ENCODE results near the gene METTL16.

METTL16 gene

DNA sequence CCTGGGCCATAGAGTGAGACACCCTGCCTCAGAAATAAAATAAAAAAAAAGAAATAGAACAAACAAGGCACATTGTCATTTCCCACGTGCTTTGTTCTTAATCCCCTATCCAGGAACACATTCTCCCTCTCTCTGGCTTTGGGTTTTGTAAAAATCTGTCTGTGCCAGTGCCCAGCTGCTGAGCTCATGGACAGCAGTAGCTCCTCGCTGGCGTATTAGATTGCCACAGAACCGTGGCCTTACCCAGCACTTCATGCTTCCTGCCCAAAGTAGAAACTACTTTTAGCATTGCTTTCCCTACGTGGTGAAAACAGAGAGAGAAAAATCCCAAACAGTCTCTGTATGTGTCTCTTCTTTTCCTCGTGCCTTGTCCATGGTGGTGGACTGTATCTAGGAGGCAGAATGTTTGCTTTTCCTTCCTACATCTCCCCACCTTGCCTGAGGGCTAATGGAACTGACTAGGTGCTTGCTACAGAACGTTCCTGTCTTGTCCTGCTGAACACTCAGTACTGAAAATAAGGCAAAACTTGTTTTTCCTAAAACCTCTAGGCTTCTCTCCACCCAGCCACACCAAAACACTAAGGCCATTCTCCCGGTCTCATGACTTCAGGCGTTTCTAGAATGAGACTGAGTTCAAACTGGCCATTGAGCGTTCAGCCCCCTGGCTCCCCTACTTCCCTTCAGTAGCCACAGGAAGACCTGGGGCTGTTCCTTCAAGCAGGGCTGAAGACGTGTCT lies 137.0 kb downstream of the METTL16 start:
- DNase-seq, result no peak
- H3K9ac ChIP-seq (ENCODE audit: low read depth, low read length), result no peak overlapping the region
- H3K79me2 ChIP-seq (ENCODE audit: insufficient read depth, low read length), result no peaks in the 10 kb centered on the region
- TF ChIP-seq CTCF (IDR thresholded peaks at IDR 0.05; ENCODE audit: borderline replicate concordance, extremely low read depth, low read length, poor library complexity, severe bottlenecking) (no peak), EZH2 (IDR thresholded peaks at IDR 0.05; ENCODE audit: borderline replicate concordance, low read depth, low read length, severe bottlenecking) (no peak)
- 0 out of 2 replicates have a peak, but pooled peaks cover 3% of the 10 kb centered on the region for H4K20me1 ChIP-seq (ENCODE audit: insufficient read depth, low read length)
- H3K27me3 ChIP-seq (ENCODE audit: insufficient read depth, low read length, poor library complexity), result no peaks in the 10 kb centered on the region
- no peak for ATAC-seq (ENCODE audit: insufficient read depth, low read depth)
- no peak overlapping the region for H3K27ac ChIP-seq (ENCODE audit: low read length)
- H3K9me3 ChIP-seq (ENCODE audit: insufficient read depth, low read length, severe bottlenecking), result no peaks in the 10 kb centered on the region
- no peak overlapping the region for H3K4me3 ChIP-seq (ENCODE audit: low read depth in 1 of 2, low read length in 2 of 2)
- peaks cover 69% of the 10 kb centered on the region for H3K36me3 ChIP-seq (ENCODE audit: insufficient read depth, low read length)
- H3K4me1 ChIP-seq (ENCODE audit: insufficient read depth, low read length), result no peaks in the 10 kb centered on the region
- H3K4me2 ChIP-seq (ENCODE audit: insufficient read depth, low read length), result no peak overlapping the region
- H2AFZ ChIP-seq (ENCODE audit: low read depth, low read length), result no peak overlapping the region

GRCh38 chr17:2373179-2373578 lies 138.5 kb downstream of the METTL16 start:
- no peak overlapping the region for H2AFZ ChIP-seq (ENCODE audit: low read depth, low read length)
- TF ChIP-seq CTCF (IDR thresholded peaks at IDR 0.05; ENCODE audit: borderline replicate concordance, extremely low read depth, low read length, poor library complexity, severe bottlenecking) (no peak), EZH2 (IDR thresholded peaks at IDR 0.05; ENCODE audit: borderline replicate concordance, low read depth, low read length, severe bottlenecking) (no peak)
- H3K4me3 ChIP-seq (ENCODE audit: low read depth in 1 of 2, low read length in 2 of 2), result no peak overlapping the region
- H3K36me3 ChIP-seq (ENCODE audit: insufficient read depth, low read length), result peaks cover 59% of the 10 kb centered on the region
- H3K27ac ChIP-seq (ENCODE audit: low read length), result no peak overlapping the region
- H3K27me3 ChIP-seq (ENCODE audit: insufficient read depth, low read length, poor library complexity), result no peaks in the 10 kb centered on the region
- H3K9me3 ChIP-seq (ENCODE audit: insufficient read depth, low read length, severe bottlenecking), result no peaks in the 10 kb centered on the region
- H3K9ac ChIP-seq (ENCODE audit: low read depth, low read length), result no peak overlapping the region
- H3K79me2 ChIP-seq (ENCODE audit: insufficient read depth, low read length), result no peaks in the 10 kb centered on the region
- ATAC-seq (ENCODE audit: insufficient read depth, low read depth) (no peak), DNase-seq (no peak)
- H3K4me2 ChIP-seq (ENCODE audit: insufficient read depth, low read length), result no peak overlapping the region
- H4K20me1 ChIP-seq (ENCODE audit: insufficient read depth, low read length), result 0 out of 2 replicates have a peak, but pooled peaks cover 3% of the 10 kb centered on the region
- H3K4me1 ChIP-seq (ENCODE audit: insufficient read depth, low read length), result no peaks in the 10 kb centered on the region

GRCh38 chr17:2372681-2373080 lies 139.0 kb downstream of the METTL16 start:
- DNase-seq (no peak), ATAC-seq (ENCODE audit: insufficient read depth, low read depth) (no peak)
- no peak overlapping the region for H3K27ac ChIP-seq (ENCODE audit: low read length)
- H3K4me1 ChIP-seq (ENCODE audit: insufficient read depth, low read length), result no peaks in the 10 kb centered on the region
- H3K9me3 ChIP-seq (ENCODE audit: insufficient read depth, low read length, severe bottlenecking), result no peaks in the 10 kb centered on the region
- 0 out of 2 replicates have a peak, but pooled peaks cover 3% of the 10 kb centered on the region for H4K20me1 ChIP-seq (ENCODE audit: insufficient read depth, low read length)
- no peak overlapping the region for H3K9ac ChIP-seq (ENCODE audit: low read depth, low read length)
- H3K27me3 ChIP-seq (ENCODE audit: insufficient read depth, low read length, poor library complexity), result no peaks in the 10 kb centered on the region
- TF ChIP-seq EZH2 (IDR thresholded peaks at IDR 0.05; ENCODE audit: borderline replicate concordance, low read depth, low read length, severe bottlenecking), result no peak
- no peak for TF ChIP-seq CTCF (IDR thresholded peaks at IDR 0.05; ENCODE audit: borderline replicate concordance, extremely low read depth, low read length, poor library complexity, severe bottlenecking)
- H3K36me3 ChIP-seq (ENCODE audit: insufficient read depth, low read length), result peaks cover 59% of the 10 kb centered on the region
- no peak overlapping the region for H2AFZ ChIP-seq (ENCODE audit: low read depth, low read length)
- no peak overlapping the region for H3K4me3 ChIP-seq (ENCODE audit: low read depth in 1 of 2, low read length in 2 of 2)
- H3K4me2 ChIP-seq (ENCODE audit: insufficient read depth, low read length), result no peak overlapping the region
- no peaks in the 10 kb centered on the region for H3K79me2 ChIP-seq (ENCODE audit: insufficient read depth, low read length)

Data from DND-41 (cell line).